GM06990 (cell line): ENCODE data around the gene AOC2.

Experiments used
- DNase-seq: peaks from one replicate; pipeline ENCODE4 v3.0.0-alpha.2; 2011; ENCODE audit not compliant: insufficient read length; ENCODE audit errors: extremely low read depth
- H3K27me3 ChIP-seq: replicated peaks from 2 replicates; pipeline ENCODE4 v1.6.0; 2011; ENCODE audit warnings: low read length; ENCODE audit not compliant: control insufficient read depth, insufficient read depth
- H3K36me3 ChIP-seq: 2 replicates; pipeline ENCODE4 v1.5.1; 2011; ENCODE audit warnings: low read length; ENCODE audit not compliant: control insufficient read depth, insufficient read depth
- H3K4me3 ChIP-seq: replicated peaks from 2 replicates; pipeline ENCODE4 v1.5.1; 2011; ENCODE audit warnings: low read depth, mild to moderate bottlenecking, control low read depth, low read length
- TF ChIP-seq, protein P1 (sequence below): IDR thresholded peaks from 2 replicates; pipeline ENCODE4 v1.5.1; 2011; ENCODE audit warnings: low read length, control low read depth, mild to moderate bottlenecking, inconsistent platforms; ENCODE audit not compliant: insufficient read depth, poor library complexity, severe bottlenecking

The AOC2 gene

GRCh38 chr17:42833767-42834422 lies 10.5 kb upstream of the AOC2 start:
- H3K4me3 ChIP-seq = peak overlapping the region; percentile 99
- H3K27me3 ChIP-seq = no peaks in the 10 kb centered on the region
- TF ChIP-seq, protein P1, sequence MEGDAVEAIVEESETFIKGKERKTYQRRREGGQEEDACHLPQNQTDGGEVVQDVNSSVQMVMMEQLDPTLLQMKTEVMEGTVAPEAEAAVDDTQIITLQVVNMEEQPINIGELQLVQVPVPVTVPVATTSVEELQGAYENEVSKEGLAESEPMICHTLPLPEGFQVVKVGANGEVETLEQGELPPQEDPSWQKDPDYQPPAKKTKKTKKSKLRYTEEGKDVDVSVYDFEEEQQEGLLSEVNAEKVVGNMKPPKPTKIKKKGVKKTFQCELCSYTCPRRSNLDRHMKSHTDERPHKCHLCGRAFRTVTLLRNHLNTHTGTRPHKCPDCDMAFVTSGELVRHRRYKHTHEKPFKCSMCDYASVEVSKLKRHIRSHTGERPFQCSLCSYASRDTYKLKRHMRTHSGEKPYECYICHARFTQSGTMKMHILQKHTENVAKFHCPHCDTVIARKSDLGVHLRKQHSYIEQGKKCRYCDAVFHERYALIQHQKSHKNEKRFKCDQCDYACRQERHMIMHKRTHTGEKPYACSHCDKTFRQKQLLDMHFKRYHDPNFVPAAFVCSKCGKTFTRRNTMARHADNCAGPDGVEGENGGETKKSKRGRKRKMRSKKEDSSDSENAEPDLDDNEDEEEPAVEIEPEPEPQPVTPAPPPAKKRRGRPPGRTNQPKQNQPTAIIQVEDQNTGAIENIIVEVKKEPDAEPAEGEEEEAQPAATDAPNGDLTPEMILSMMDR = no peak
- no peak for DNase-seq
- peaks cover 22% of the 10 kb centered on the region for H3K36me3 ChIP-seq

- Histone ChIP-seq H3K27me3 (no peaks in the 10 kb centered on the region), H3K4me3 (no peak overlapping the region), H3K36me3 (peaks cover 26% of the 10 kb centered on the region)
- no peak for DNase-seq
- TF ChIP-seq, protein P1 = no peak
These were observed 8.6 kb upstream of the AOC2 start for GRCh38 chr17:42835732-42836131.

DNA sequence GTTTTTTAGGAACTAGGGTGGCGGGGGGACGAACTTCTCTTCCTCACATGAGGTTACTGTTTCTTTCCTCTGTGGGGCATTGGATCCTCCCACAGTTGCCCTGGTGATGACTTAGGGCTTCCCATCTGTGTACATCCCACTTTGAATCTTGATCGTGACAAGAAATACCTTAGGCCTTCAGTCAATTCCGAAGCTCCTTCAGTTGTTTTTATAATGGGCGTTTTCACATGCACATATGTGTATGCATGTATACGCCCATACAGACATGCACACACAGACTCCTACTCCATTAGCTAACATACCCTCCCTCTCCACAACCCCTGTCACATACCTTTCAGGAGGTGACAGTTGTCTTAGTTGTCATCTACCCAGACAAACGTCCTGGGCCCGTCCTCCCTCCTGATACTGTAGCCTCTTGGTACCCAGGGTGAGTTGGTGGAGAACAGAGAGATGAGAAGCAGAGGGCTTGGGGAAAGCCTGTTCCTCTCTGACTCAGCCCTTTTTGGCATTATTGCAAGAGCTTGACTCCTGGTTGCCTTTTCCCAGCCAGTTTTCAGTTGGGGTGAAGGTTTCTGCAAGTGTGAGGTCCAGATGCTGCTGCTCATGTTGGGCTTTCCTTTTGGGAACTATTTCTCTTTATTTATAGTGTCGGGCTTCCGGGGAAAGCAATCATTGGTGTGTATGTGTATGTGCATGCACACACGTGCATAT lies 2.2 kb upstream of the AOC2 start:
- no peaks in the 10 kb centered on the region for H3K27me3 ChIP-seq
- H3K36me3 ChIP-seq = peaks cover 39% of the 10 kb centered on the region
- no peak overlapping the region for H3K4me3 ChIP-seq
- no peak for DNase-seq
- TF ChIP-seq, protein P1 = no peak

DNA sequence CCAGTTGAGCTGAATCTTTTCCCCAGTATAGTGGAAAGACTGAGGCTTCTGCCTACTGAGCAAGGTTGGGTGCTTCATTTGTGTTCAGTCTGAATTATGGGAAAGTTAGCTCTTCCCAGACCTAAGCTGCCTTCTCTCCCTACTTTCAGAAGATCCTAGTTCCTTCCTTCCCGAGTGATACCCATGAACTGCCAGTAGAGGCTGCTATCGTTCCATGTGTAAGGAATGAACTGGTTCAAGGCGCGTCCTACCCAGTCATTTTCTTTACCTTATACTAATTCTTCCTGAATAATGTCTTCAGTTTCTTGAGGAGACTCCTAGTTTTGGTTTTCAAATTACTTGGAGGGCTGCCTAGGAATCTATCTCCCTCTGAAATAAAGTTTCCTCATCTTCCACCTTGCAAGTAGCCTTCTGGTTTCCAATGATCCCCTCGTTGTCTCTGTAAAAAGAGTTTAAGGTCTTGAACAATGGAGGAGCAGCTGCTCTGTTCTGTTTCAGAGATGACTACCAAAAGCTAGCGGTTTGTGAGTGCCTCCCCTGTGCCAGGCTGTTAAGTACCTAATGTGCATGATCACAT lies 934 bp upstream of the AOC2 start:
- H3K36me3 ChIP-seq = peaks cover 31% of the 10 kb centered on the region
- no peaks in the 10 kb centered on the region for H3K27me3 ChIP-seq
- no peak overlapping the region for H3K4me3 ChIP-seq
- DNase-seq = no peak
- TF ChIP-seq, protein P1 = peak; percentile 73

- DNase-seq = no peak
- Histone ChIP-seq H3K4me3 (no peak overlapping the region), H3K27me3 (no peaks in the 10 kb centered on the region), H3K36me3 (peaks cover 21% of the 10 kb centered on the region)
- TF ChIP-seq, protein P1 = no peak
These were observed 578 bp downstream of the AOC2 start for GRCh38 chr17:42844761-42845555.
